Thoracic aorta (tissue), 2 donors: ENCODE measurements around the gene OR11L1. TPM values are rescaled to one million over a fixed set of nuclear protein-coding genes. Genes with fewer than 3 reads are reported as not detected.

Source experiments
- ATAC-seq: fragments of 150-250 bp; one replicate; pipeline ENCODE4 v1.8.0; 2017; ENCODE audit warnings: low read depth; ENCODE audit not compliant: insufficient number of reproducible peaks, low FRiP score
- DNase-seq: peaks from one replicate; pipeline ENCODE4 v3.0.0-alpha.2; 2020; ENCODE audit warnings: low spot score
- H3K27ac ChIP-seq, 2 donors: fragments of 200-600 bp; sonication (generic); 1 replicate in 1 of 2; 2 replicates in 1 of 2; pipeline ENCODE4 v1.5.1; 2016; ENCODE audit warnings: mild to moderate bottlenecking in 2 of 2, moderate library complexity in 2 of 2
- H3K27me3 ChIP-seq: fragments of 200-600 bp; sonication (generic); replicated peaks from 2 replicates; pipeline ENCODE4 v1.6.0; 2016; ENCODE audit warnings: mild to moderate bottlenecking; ENCODE audit not compliant: insufficient read depth
- H3K36me3 ChIP-seq: fragments of 200-600 bp; sonication (generic); one replicate; pipeline ENCODE4 v1.5.1; 2016
- H3K4me1 ChIP-seq, 2 donors: fragments of 200-600 bp; sonication (generic); 1 replicate in 1 of 2; 2 replicates in 1 of 2; pipeline versions ENCODE4 v1.5.1 to v1.6.0; 2016; ENCODE audit warnings: low read depth in 2 of 2, mild to moderate bottlenecking in 1 of 2; ENCODE audit not compliant: control insufficient read depth in 1 of 2
- H3K4me3 ChIP-seq: fragments of 200-600 bp; sonication (generic); 2 replicates; pipeline ENCODE4 v1.5.1; 2016; ENCODE audit warnings: mild to moderate bottlenecking
- H3K9me3 ChIP-seq: fragments of 200-600 bp; sonication (generic); 2 replicates; pipeline ENCODE4 v1.5.1; 2016
- total RNA-seq, 2 donors: library from RNA; depleted of rRNA; stranded (reverse); fragments of >200 nt; gene quantifications; one replicate each; pipeline versions ENCODE4 v1.1.0 to v1.2.3, GENCODE V29; 2016
- TF ChIP-seq, protein P1 (sequence below): fragments of 200-600 bp; sonication (generic); IDR thresholded peaks from one replicate; pipeline ENCODE4 v1.5.1; 2019; ENCODE audit warnings: antibody characterized with exemption

Gene OR11L1, protein sequence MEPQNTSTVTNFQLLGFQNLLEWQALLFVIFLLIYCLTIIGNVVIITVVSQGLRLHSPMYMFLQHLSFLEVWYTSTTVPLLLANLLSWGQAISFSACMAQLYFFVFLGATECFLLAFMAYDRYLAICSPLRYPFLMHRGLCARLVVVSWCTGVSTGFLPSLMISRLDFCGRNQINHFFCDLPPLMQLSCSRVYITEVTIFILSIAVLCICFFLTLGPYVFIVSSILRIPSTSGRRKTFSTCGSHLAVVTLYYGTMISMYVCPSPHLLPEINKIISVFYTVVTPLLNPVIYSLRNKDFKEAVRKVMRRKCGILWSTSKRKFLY
- not detected for total RNA-seq

DNA sequence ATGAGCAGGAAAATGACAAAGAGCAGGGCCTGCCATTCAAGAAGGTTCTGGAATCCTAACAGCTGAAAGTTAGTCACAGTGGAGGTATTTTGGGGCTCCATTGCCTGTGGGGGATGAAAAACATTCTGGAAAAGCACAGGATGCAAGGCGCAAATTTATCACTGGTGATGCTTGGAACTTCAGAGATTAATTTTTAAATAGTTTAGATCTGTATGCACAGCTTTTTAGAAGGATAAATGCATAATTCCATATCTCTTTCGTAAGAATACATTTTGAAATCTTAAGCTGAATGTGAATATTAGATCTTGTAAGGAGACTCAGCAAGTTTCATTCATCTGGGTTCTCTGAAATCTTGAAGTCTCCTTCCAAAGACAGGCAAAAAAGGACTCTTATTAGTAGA is at the start of gene OR11L1:
Gene OR11L1, minus strand, starts transcription at position 101 of the 400 bp plus-strand sequence. Its CDS starts 0 bp downstream, at position 101.
- Histone ChIP-seq H3K27me3 (no peaks in the 10 kb centered on the region), H3K4me3 (no peak within 1 kb of the TSS), H3K4me1 (no peaks in the 10 kb centered on the region), H3K36me3 (no peaks in the 10 kb centered on the region), H3K9me3 (no peaks in the 10 kb centered on the region), H3K27ac (no peak within 1 kb of the TSS)
- DNase-seq: no peak
- ATAC-seq: no peak
- TF ChIP-seq, protein P1, sequence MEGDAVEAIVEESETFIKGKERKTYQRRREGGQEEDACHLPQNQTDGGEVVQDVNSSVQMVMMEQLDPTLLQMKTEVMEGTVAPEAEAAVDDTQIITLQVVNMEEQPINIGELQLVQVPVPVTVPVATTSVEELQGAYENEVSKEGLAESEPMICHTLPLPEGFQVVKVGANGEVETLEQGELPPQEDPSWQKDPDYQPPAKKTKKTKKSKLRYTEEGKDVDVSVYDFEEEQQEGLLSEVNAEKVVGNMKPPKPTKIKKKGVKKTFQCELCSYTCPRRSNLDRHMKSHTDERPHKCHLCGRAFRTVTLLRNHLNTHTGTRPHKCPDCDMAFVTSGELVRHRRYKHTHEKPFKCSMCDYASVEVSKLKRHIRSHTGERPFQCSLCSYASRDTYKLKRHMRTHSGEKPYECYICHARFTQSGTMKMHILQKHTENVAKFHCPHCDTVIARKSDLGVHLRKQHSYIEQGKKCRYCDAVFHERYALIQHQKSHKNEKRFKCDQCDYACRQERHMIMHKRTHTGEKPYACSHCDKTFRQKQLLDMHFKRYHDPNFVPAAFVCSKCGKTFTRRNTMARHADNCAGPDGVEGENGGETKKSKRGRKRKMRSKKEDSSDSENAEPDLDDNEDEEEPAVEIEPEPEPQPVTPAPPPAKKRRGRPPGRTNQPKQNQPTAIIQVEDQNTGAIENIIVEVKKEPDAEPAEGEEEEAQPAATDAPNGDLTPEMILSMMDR: no peak

- no peak for ATAC-seq
- no peak for DNase-seq
Observed at GRCh38 chr1:247884797-247885413, 43.2 kb upstream of the OR11L1 start.

DNA sequence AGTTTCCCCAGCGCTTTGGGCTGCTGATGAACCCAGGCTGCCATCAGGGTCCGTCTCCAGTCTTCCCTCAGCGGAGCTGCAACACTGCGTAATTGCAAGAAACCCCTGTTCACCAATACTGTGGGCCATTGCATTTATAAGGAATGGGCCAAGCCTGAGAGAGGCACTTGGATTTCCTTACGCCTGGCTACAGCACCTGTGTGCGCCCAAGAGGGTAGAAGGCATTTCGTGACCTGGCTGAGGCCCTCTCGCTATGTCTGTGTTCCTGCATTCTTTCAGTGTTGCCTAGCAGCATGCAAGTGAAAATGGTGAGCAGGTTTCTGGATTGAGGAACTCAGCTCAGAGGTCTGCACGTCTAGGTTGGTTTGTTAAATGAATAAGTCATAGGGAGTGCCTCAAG is 41.6 kb upstream of the OR11L1 start:
- ATAC-seq (no peak), DNase-seq (no peak)
- Histone ChIP-seq H3K27ac (no peak overlapping the region), H3K4me3 (no peak overlapping the region), H3K36me3 (no peaks in the 10 kb centered on the region), H3K4me1 (no peaks in the 10 kb centered on the region), H3K9me3 (no peaks in the 10 kb centered on the region), H3K27me3 (no peaks in the 10 kb centered on the region)
- TF ChIP-seq, protein P1: no peak

More at GRCh38 chr1:247884797-247885413, 43.2 kb upstream of the OR11L1 start:
- TF ChIP-seq, protein P1: no peak
- Histone ChIP-seq H3K4me1 (no peaks in the 10 kb centered on the region), H3K9me3 (no peaks in the 10 kb centered on the region), H3K27ac (no peak overlapping the region), H3K4me3 (no peak overlapping the region), H3K36me3 (no peaks in the 10 kb centered on the region), H3K27me3 (no peaks in the 10 kb centered on the region)

- ATAC-seq (no peak), DNase-seq (no peak)
- Histone ChIP-seq H3K4me3 (no peak overlapping the region), H3K9me3 (no peaks in the 10 kb centered on the region), H3K36me3 (no peaks in the 10 kb centered on the region), H3K27me3 (no peaks in the 10 kb centered on the region), H3K4me1 (no peaks in the 10 kb centered on the region), H3K27ac (no peak overlapping the region)
- TF ChIP-seq, protein P1: no peak
Observed at GRCh38 chr1:247865416-247865815, 23.7 kb upstream of the OR11L1 start.

DNA sequence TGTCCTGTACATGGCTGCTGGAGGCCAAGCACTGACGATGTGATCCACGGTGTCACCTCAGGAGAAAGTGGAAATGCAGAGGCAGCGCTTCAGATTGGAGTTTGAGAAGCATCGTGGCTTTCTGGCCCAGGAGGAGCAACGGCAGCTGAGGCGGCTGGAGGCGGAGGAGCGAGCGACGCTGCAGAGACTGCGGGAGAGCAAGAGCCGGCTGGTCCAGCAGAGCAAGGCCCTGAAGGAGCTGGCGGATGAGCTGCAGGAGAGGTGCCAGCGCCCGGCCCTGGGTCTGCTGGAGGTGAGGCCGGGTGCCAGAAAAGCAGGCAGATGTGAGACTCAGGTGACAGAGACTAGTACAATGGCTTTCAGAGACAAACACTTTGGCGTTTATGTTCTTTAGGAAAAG is 22.9 kb upstream of the OR11L1 start:
- DNase-seq (no peak), ATAC-seq (no peak)
- Histone ChIP-seq H3K36me3 (no peaks in the 10 kb centered on the region), H3K9me3 (no peaks in the 10 kb centered on the region), H3K4me3 (no peak overlapping the region), H3K27ac (no peak overlapping the region), H3K27me3 (no peaks in the 10 kb centered on the region), H3K4me1 (no peaks in the 10 kb centered on the region)
- TF ChIP-seq, protein P1: no peak
